Gastroesophageal sphincter (tissue), 3 donors: ENCODE data around the gene SMG6.

Source experiments
- CTCF ChIP-seq, 4 experiments: fragments of 200-600 bp in 2 of 4; fragments of 450-650 bp in 2 of 4; sonication (generic) in 1 of 4; IDR thresholded peaks; one replicate each; pipeline ENCODE4 v1.5.1; 2017 to 2019; ENCODE audit warnings: antibody characterized with exemption in 4 of 4, mild to moderate bottlenecking in 2 of 4, moderate library complexity in 2 of 4
- EP300 ChIP-seq: sonication (generic); formaldehyde crosslinking; IDR thresholded peaks from one replicate; pipeline ENCODE4 v1.6.1; 2017; ENCODE audit warnings: antibody characterized with exemption, mild to moderate bottlenecking
- POLR2A ChIP-seq, 2 donors: fragments of 450-650 bp; IDR thresholded peaks; one replicate each; pipeline ENCODE4 v1.6.1; 2017; ENCODE audit warnings: antibody characterized with exemption in 2 of 2, mild to moderate bottlenecking in 2 of 2, moderate library complexity in 1 of 2
- POLR2AphosphoS5 ChIP-seq: sonication (generic); formaldehyde crosslinking; IDR thresholded peaks from one replicate; pipeline ENCODE4 v1.6.1; 2017; ENCODE audit warnings: antibody characterized with exemption

- TF ChIP-seq CTCF (IDR thresholded peaks at IDR 0.05) (no peak), POLR2AphosphoS5 (no peak), POLR2A (IDR thresholded peaks at IDR 0.05) (no peak), EP300 (no peak)
Observed at GRCh38 chr17:2025220-2025621, 278.4 kb downstream of the SMG6 start, which contains the start of gene RTN4RL1.
